ENCODE measurements around the gene PRR13.
"Not testable (repeated sequence)": the region's sequence is repeated elsewhere in the genome, so short reads cannot be mapped to it uniquely, and the experiment has no call there.

PRR13 gene

DNA sequence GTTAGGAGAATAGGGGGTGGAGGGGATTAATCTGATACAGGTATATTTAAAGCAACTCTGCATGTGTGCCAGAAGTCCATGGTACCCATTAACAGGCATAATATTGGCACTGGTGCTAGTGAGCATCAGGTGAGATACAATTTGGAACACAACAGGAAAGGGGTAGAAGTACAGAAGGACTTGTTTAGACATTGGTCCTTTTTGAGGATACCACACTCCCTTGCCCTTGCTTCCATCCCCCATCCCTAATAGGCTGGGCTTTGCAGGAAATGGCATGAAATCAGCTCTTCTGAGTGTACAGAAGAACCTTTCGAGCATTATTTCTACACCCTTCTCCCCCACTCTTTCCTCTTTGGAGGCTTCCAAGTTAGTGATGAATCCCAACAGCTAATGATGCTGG is 26.7 kb downstream of the PRR13 start:
- no peak for DNase-seq (ENCODE audit: low read depth in 2 of 2)

DNA sequence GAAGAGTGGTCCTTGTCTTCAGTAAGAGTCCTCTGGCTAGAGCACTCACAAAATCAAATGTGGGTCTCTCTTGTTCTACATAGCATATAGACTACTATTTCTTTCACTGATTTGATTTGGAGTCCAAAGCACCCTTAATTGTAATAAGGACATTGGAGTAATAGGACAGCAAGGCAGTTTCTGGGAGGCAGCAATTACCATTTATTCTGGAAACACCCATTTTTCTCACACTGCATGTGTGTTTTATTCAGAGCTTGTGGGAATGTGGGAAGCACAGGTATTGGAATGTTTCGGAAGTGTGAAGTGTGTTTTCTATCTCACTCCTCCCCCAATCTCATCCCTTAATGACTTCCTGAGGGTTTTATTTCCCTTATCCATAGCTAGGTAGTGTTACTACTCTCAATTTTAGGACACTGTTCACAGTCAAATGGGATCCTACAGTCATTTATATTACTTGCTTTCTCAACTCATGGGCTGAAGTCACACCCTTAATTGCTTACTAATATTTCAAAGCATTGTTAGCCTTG is 30.6 kb downstream of the PRR13 start:
- DNase-seq (ENCODE audit: low read depth in 2 of 2) = no peak

- no peak for DNase-seq (ENCODE audit: low read depth in 2 of 2)
These were observed 32.5 kb downstream of the PRR13 start for GRCh38 chr12:53474077-53474476.

- DNase-seq (ENCODE audit: low read depth in 2 of 2) = no peak
These were observed 33.3 kb downstream of the PRR13 start for GRCh38 chr12:53474819-53475218.

DNA sequence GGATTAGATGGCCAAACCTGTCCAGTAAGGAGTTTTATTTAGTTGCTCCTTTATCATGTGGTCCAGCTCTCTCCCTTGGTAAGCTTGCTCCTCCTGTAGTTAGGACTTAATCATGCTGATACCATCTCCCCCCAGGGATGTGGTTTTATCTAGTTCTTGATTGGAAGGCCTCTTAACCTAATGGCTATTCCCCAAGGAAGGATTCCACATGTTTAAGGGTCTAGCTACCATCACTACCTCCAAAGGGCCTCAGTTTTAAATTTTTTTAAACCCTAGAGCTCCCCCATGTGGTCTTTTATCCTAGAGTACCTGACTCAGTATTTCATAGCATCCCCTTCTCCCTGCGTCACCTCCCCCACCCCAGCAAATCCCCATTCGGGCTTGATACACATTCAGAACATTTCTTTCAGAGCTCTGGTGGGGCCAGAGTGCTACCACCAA is 35.3 kb downstream of the PRR13 start:
- DNase-seq (ENCODE audit: low read depth in 2 of 2) = no peak

DNA sequence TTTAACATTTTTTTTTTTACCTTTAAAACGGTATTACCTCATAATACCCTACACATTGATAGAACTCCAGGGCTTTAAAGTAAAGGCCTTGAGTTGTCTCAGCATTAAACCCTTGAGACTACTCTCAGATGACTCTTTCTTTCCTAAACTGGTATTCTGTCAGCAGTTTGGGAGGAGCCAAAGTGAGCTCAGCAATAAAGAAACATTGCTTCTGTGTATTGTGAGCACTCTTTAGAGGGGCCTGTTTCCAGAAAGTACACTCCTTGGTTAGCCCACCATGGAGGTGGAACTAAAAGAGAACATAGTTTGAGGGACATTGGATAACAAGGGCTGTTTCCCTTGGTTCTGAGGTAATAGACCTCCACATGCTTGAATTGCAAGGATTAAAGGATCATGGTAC is 37.3 kb downstream of the PRR13 start:
- DNase-seq (ENCODE audit: low read depth in 2 of 2) = no peak

DNA sequence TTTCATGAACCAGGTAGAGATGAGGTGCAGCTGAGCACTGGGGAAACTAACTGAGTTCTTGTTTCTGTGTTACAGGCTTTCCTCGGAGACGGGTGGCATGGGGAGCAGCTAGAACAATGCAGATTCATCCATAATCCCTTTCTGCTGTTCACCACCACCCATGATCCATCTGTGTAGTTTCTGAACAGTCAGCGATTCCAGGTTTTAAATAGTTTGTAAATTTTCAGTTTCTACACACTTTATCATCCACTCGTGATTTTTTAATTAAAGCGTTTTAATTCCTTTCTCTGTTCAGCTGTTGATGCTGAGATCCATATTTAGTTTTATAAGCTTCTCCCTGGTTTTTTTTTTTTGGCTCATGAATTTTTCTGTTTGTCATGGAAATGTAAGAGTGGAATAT is 37.8 kb downstream of the PRR13 start:
- DNase-seq (ENCODE audit: low read depth in 2 of 2) = no peak

DNA sequence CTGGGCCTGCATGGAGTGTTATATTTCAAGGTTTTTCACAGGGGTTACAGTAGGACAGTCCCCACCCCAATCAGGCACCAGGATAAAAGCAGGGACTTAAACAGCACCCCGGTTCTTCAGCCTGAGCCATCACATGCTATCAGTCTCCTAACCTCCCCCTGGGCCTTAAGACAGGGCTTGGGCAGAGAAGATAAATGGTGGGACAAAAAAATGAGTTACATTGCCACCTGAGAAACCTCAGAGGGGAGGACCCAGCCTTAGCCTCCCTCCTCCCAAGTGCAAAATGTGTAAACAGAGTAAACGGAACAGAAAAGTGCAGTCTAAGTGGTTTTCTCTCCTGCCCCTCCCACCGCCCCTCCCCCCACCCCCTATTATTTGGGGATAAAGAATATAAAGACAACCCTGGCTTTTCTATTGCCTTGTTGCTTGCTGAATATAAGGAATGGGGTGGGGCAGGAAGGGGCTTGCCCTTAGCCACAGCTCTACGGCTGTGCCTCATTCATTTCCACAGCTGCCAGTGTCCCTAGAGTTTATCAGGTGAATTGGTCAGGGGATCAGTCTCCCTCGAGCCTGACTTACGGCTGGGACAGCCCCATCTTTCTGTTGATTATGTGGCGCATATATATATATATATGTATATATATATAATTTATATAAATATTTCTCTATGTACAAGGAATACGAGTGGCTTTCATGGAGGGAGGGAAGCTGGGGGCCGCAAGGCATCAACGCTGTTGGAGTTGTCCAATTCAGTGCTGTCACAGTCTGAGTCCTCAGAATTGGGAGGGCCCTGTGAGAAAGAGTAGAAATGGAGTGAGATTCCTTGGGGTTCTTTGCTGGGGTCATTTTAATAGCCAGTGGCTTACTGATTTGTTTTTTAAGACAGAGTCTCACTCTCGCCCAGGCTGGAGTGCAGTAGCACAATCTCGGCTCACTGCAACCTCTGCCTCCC is 39.2 kb downstream of the PRR13 start:
- no peak for DNase-seq (ENCODE audit: low read depth in 2 of 2)

DNA sequence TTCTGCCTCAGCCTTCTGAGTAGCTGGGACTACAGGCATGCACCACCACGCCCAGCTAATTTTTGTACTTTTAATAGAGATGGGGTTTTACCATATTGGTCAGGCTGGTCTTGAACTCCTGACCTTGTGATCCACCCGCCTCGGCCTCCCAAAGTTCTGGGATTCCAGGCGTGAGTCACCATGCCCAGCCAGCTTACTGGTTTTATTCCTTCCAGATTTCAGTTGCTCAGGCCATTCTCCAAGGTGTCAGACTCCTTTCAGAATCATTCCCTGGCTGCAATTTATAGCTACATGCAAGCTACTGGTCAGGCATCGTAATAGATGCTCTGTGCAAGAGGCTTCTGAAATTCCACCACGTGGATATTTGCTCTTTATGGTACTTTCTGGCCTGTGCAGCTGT is 39.9 kb downstream of the PRR13 start:
- DNase-seq (ENCODE audit: low read depth in 2 of 2) = not testable (repeated sequence)

DNA sequence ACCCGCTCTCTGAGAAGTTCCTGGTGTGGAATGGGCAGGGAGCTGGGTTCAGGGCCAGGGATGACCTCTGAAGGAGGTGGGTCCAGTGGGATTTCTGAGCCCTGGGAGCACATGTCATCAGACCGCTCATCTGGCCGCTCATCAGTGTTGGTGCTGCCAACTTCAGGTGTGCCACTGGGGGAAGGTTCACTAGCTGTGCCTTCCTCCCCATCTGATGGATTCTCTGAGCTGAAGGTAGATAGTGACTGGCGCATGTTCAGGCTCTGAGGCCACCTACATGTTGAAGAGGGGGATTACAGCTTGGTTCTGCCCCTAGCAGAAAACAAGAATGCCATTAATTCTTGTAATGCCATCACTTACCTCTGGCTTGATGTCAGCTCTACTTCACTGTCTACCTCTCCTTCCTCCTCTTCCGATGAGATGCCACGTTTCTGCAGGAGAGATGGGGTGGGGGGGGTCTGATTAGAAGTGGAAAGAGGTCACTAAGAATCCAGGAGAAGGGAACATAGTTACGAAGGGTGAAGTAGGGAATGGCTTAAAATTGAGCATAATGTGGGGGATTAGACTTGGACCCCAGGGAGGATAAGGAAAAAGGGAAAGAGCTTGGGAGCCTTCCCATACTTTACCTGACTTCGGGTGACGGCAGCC is 40.5 kb downstream of the PRR13 start:
- DNase-seq (ENCODE audit: low read depth in 2 of 2) = no peak

GRCh38 chr12:53482626-53483168 is 41.2 kb downstream of the PRR13 start:
- DNase-seq (ENCODE audit: low read depth in 2 of 2) = no peak

- no peak for DNase-seq (ENCODE audit: low read depth in 2 of 2)
These were observed 41.9 kb downstream of the PRR13 start for GRCh38 chr12:53483225-53483978.

GRCh38 chr12:53483979-53484377 is 42.4 kb downstream of the PRR13 start:
- no peak for DNase-seq (ENCODE audit: low read depth in 2 of 2)

- no peak for DNase-seq (ENCODE audit: low read depth in 2 of 2)
These were observed 43.4 kb downstream of the PRR13 start for GRCh38 chr12:53484686-53485575.

- no peak for DNase-seq (ENCODE audit: low read depth in 2 of 2)
These were observed 44.6 kb downstream of the PRR13 start for GRCh38 chr12:53485955-53486735.

GRCh38 chr12:53486736-53487487 is 45.4 kb downstream of the PRR13 start:
- no peak for DNase-seq (ENCODE audit: low read depth in 2 of 2)

DNA sequence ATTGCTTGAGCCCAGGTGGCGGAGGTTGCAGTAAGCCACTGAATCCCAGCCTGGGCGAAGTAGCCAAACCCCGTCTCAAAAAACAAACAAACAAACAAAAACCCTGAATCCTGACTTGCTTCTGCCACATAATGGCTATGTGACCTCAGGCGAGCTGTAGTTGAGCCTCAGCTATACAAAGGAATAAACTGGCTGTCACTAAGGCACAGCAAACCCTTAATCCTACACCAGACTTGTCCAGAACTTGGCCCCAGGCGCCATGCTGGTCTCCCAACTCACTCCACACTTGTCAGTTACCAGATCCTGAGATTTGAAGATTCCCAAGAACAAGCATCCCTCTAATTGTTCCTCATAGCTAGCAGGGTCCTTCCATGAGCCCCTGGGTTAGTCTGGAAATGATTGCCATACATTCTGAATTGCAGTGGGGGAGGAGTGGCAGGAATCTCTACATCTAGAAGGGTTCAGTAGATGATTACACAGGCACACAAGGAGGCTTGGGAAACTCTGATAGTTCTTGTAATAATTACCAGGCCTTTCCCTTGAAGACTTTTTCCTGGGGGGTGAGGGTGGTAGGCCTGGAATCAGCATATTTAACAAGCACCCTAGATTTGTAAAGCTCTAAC is 47.8 kb downstream of the PRR13 start:
- no peak for DNase-seq (ENCODE audit: low read depth in 2 of 2)

DNA sequence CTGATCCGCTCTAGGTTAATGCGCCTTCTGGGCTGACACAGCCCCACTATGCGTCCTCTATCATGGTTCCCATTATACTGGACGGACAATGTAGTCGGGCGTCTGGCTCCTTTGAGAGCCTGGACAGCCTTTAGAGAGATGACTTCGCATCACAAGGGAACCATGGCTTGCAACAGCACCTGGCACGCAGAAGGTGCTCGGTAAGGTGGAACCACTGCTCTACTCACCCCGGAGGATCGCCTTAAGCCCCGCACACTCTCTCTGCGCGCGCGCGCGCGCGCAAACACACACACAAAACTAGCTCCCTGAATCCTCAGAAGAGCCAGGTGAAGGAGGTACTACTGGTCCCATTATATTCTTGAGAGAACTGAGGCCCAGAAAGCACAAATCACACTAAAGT is 50.7 kb downstream of the PRR13 start:
- DNase-seq (ENCODE audit: low read depth in 2 of 2) = no peak

All from stimulated activated CD8-positive, alpha-beta memory T cell treated with anti-CD3 and anti-CD28 coated beads, Interleukin-15, amount 100 ng/mL, for 48 hours (primary cell).